Right forelimb (tissue), 1 donor: Measurements from ENCODE around the gene RNF130.

Experiments
- DNase-seq: peaks from one replicate; pipeline ENCODE4 v3.0.0-alpha.2; 2018

Gene RNF130

GRCh38 chr5:179912386-179912785, 159.2 kb downstream of the RNF130 start:
- DNase-seq, result no peak

GRCh38 chr5:179909224-179909623, 162.3 kb downstream of the RNF130 start:
- DNase-seq, result no peak

GRCh38 chr5:179908528-179908927, 163.0 kb downstream of the RNF130 start:
- no peak for DNase-seq

GRCh38 chr5:179907556-179908324, 163.8 kb downstream of the RNF130 start, which contains the start of gene TBC1D9B:
Gene TBC1D9B, minus strand, starts transcription at chr5:179907897. Its CDS starts 76 bp downstream, at chr5:179907821.
- peak; percentile 85 for DNase-seq

- no peak for DNase-seq
Observed at GRCh38 chr5:179906795-179907555, 164.6 kb downstream of the RNF130 start.

GRCh38 chr5:179906294-179906794, 165.2 kb downstream of the RNF130 start:
- DNase-seq, result no peak

GRCh38 chr5:179905161-179905560, 166.4 kb downstream of the RNF130 start:
- no peak for DNase-seq
